A549 (cell line): Measurements from ENCODE around the gene PGBD4. TPM values are rescaled to one million over a fixed set of nuclear protein-coding genes. Genes with fewer than 3 reads are reported as not detected.

Experiments
- ATAC-seq, 2 experiments: fragments of 200-7000 bp in 1 of 2; fragments of >200 bp in 1 of 2; cut with Nextera tagmentation in 1 of 2; cut with Tn5 transposase in 1 of 2; 3 replicates each; pipeline versions ENCODE4 v1.8.0 to v1.9.1; 2018 to 2020; ENCODE audit warnings: mild to moderate bottlenecking in 1 of 2, moderate library complexity in 1 of 2
- CTCF ChIA-PET: fragments of 300-600 bp; sonication (Branson Sonifier 250); formaldehyde crosslinking; extraction: SDS; loops from one replicate; lab custom pipeline; 2021; ENCODE audit warnings: antibody characterized with exemption, inconsistent platforms; lab: Yijun Ruan, JAX
- POLR2A ChIA-PET: fragments of 350-600 bp; formaldehyde crosslinking; extraction: SDS; loops from one replicate; lab custom pipeline; 2021; ENCODE audit warnings: antibody characterized with exemption, inconsistent platforms; lab: Yijun Ruan, JAX
- DNase-seq, 2 experiments: peaks; one replicate each; pipeline versions ENCODE4 v3.0.0 to v3.0.0-alpha.2; 2011 to 2016; ENCODE audit warnings: low read depth in 1 of 2, low spot score in 1 of 2
- FAIRE-seq: peaks from 2 replicates; lab custom pipeline; 2011; peaks lifted over from hg19 to GRCh38; lab: Jason Lieb, UNC
- H3K27ac ChIP-seq, 2 experiments: fragments of >200 bp; sonication (Bioruptor Twin); formaldehyde crosslinking; 3 replicates each; pipeline ENCODE4 v1.5.1; 2016 to 2017
- H3K4me1 ChIP-seq: fragments of >200 bp; sonication (Bioruptor Twin); formaldehyde crosslinking; 3 replicates; pipeline ENCODE4 v1.6.1; 2016
- H3K4me2 ChIP-seq: fragments of >200 bp; sonication (Bioruptor Twin); formaldehyde crosslinking; 3 replicates; pipeline ENCODE4 v1.6.1; 2016
- H3K4me3 ChIP-seq: fragments of >200 bp; sonication (Bioruptor Twin); formaldehyde crosslinking; 3 replicates; pipeline ENCODE4 v1.5.1; 2016
- H3K9me3 ChIP-seq: fragments of >200 bp; sonication (Bioruptor Twin); formaldehyde crosslinking; 3 replicates; pipeline ENCODE4 v1.6.1; 2016
- BCL3 ChIP-seq: fragments of >200 bp; sonication (Bioruptor Twin); formaldehyde crosslinking; IDR thresholded peaks from 3 replicates; pipeline ENCODE4 v1.6.1; 2016
- CTCF ChIP-seq: fragments of >200 bp; sonication (Bioruptor Twin); formaldehyde crosslinking; IDR thresholded peaks from 3 replicates; pipeline ENCODE4 v1.5.1; 2016
- E2F6 ChIP-seq: IDR thresholded peaks from 2 replicates; pipeline ENCODE4 v1.6.1; 2012; ENCODE audit warnings: low read depth, borderline replicate concordance
- EHF ChIP-seq: fragments of 250-450 bp; sonication (Bioruptor Pico); IDR thresholded peaks from 2 replicates; pipeline ENCODE4 v1.5.0; 2020; ENCODE audit warnings: mild to moderate bottlenecking
- EHMT2 ChIP-seq: fragments of 200-600 bp; sonication (generic); IDR thresholded peaks from 2 replicates; pipeline ENCODE4 v1.6.1; 2016; ENCODE audit warnings: antibody characterized with exemption, low read depth, mild to moderate bottlenecking, moderate library complexity
- EP300 ChIP-seq, 2 experiments: fragments of >200 bp; sonication (Bioruptor Twin); formaldehyde crosslinking; IDR thresholded peaks; 2 replicates in 1 of 2; 3 replicates in 1 of 2; pipeline ENCODE4 v1.6.1; 2016 to 2017
- FOSL2 ChIP-seq, 2 experiments: fragments of 450-650 bp in 1 of 2; fragments of >200 bp in 1 of 2; sonication (Bioruptor Twin) in 1 of 2; formaldehyde crosslinking; IDR thresholded peaks; 2 replicates each; pipeline versions ENCODE4 v1.5.0 to v1.6.1; 2016 to 2020; ENCODE audit warnings: mild to moderate bottlenecking in 1 of 2, moderate library complexity in 1 of 2
- HES2 ChIP-seq: fragments of >200 bp; sonication (Bioruptor Twin); formaldehyde crosslinking; IDR thresholded peaks from 2 replicates; pipeline ENCODE4 v1.6.1; 2016
- HEYL ChIP-seq: fragments of 250-450 bp; sonication (Bioruptor Pico); IDR thresholded peaks from 2 replicates; pipeline ENCODE4 v1.8.0; 2021; ENCODE audit warnings: mild to moderate bottlenecking, moderate library complexity
- HOXA7 ChIP-seq: fragments of 250-450 bp; sonication (Bioruptor Pico); IDR thresholded peaks from 2 replicates; pipeline ENCODE4 v1.5.0; 2020; ENCODE audit warnings: mild to moderate bottlenecking, moderate library complexity
- HOXB13 ChIP-seq: fragments of 250-450 bp; sonication (Bioruptor Pico); IDR thresholded peaks from 2 replicates; pipeline ENCODE4 v1.5.0; 2020; ENCODE audit warnings: low read depth, mild to moderate bottlenecking, moderate library complexity
- HOXB5 ChIP-seq: fragments of 250-450 bp; sonication (Bioruptor Pico); IDR thresholded peaks from 2 replicates; pipeline ENCODE4 v1.5.0; 2020; ENCODE audit warnings: mild to moderate bottlenecking, moderate library complexity
- MAFK ChIP-seq: fragments of 450-650 bp; IDR thresholded peaks from 2 replicates; pipeline ENCODE4 v1.6.1; 2014; ENCODE audit not compliant: partially characterized antibody
- MYC ChIP-seq: IDR thresholded peaks from 2 replicates; pipeline ENCODE4 v1.6.1; 2012; ENCODE audit warnings: mild to moderate bottlenecking, inconsistent platforms, low read length, improper control_type of control experiment, borderline replicate concordance
- NPAS2 ChIP-seq: fragments of 250-450 bp; sonication (Bioruptor Pico); IDR thresholded peaks from 2 replicates; pipeline ENCODE4 v1.8.0; 2022; ENCODE audit warnings: mild to moderate bottlenecking, moderate library complexity, borderline replicate concordance
- POLR2A ChIP-seq: IDR thresholded peaks from 2 replicates; pipeline ENCODE4 v1.6.1; 2012; ENCODE audit warnings: mild to moderate bottlenecking, low read length
- RAD21 ChIP-seq, 2 experiments: fragments of >200 bp in 1 of 2; sonication (Bioruptor Twin) in 1 of 2; formaldehyde crosslinking in 1 of 2; IDR thresholded peaks in 1 of 2; conservative IDR thresholded peaks in 1 of 2; 2 replicates in 1 of 2; 3 replicates in 1 of 2; pipeline ENCODE4 v1.6.1; 2012 to 2018; ENCODE audit warnings: inconsistent platforms in 1 of 2
- RNF2 ChIP-seq: fragments of 200-600 bp; sonication (generic); IDR thresholded peaks from 2 replicates; pipeline ENCODE4 v1.6.1; 2016; ENCODE audit warnings: low read depth, mild to moderate bottlenecking, antibody characterized with exemption, moderate library complexity, borderline replicate concordance
- ZSCAN20 ChIP-seq: fragments of 250-450 bp; sonication (Bioruptor Pico); IDR thresholded peaks from 2 replicates; pipeline ENCODE4 v1.8.0; 2022; ENCODE audit warnings: mild to moderate bottlenecking, moderate library complexity
- WGBS: methylation state at CpG from one replicate; pipeline ENCODE4 v1.1.6; 2017; ENCODE audit errors: missing lambda C conversion rate; 5-methylcytosine and 5-hydroxymethylcytosine counted together
- polyA plus RNA-seq, 4 experiments: library from polyadenylated mRNA; depleted of rRNA in 3 of 4; stranded (reverse); fragments of >200 nt; fragmentation: RNase III in 1 of 4; extraction: RNeasy Plus Mini Kit Qiagen cat#74134 plus additional on column Dnase treatment in 1 of 4; gene quantifications; 2 replicates in 3 of 4; 3 replicates in 1 of 4; pipeline ENCODE4 v1.2.3, GENCODE V29; 2011 to 2017

PGBD4 gene
- polyA plus RNA-seq, 2 of the 4 experiments (the other 2 are of a cell fraction): 4.0 to 4.7 TPM

- ChIA-PET CTCF (interaction anchor here (4.2 kb wide), 1 partner anchor 19 kb away, joined by 16 read pairs; no protein-coding TSS in a partner anchor), POLR2A (no interaction called here)
- TF ChIP-seq RNF2 (no peak), MAFK (peak; percentile 95)
- H3K27ac ChIP-seq: no peak overlapping the region
- H3K4me3 ChIP-seq: no peak overlapping the region
- H3K9me3 ChIP-seq: no peaks in the 10 kb centered on the region
- FAIRE-seq: no peak
- H3K4me2 ChIP-seq: no peak overlapping the region
- peaks cover 10% of the 10 kb centered on the region for H3K4me1 ChIP-seq
- 48% methylated on average over 2 of the region's 2 CpGs for WGBS
- no peak for ATAC-seq
- no peak for DNase-seq
Observed at GRCh38 chr15:34128898-34129297, 27.0 kb downstream of the PGBD4 start.

- FAIRE-seq (peak; percentile 59), DNase-seq (no peak), ATAC-seq (no peak)
- Histone ChIP-seq H3K27ac (no peak overlapping the region), H3K4me1 (peaks cover 15% of the 10 kb centered on the region), H3K4me2 (no peak overlapping the region), H3K4me3 (no peak overlapping the region), H3K9me3 (no peaks in the 10 kb centered on the region)
- CTCF ChIA-PET: interaction anchor here (0.8 to 0.9 kb wide), 2 partner anchors 23 to 76 kb away, joined by 3 to 4 read pairs; no protein-coding TSS in a partner anchor
- TF ChIP-seq POLR2A (no peak), HOXA7 (no peak), EHF (CRISPR knock-in tag) (no peak), NPAS2 (CRISPR knock-in tag) (no peak), MAFK (no peak), RAD21 (conservative IDR thresholded peaks at IDR 0.05 in 1 of 2, IDR thresholded peaks at IDR 0.05 in 1 of 2) (no peak), HOXB5 (CRISPR knock-in tag) (no peak), MYC (no peak), HES2 (no peak), BCL3 (no peak), CTCF (no peak), E2F6 (no peak), HOXB13 (no peak), ZSCAN20 (CRISPR knock-in tag) (no peak), HEYL (CRISPR knock-in tag) (no peak), EP300 (IDR thresholded peaks at IDR 0.05) (no peak)
- POLR2A ChIA-PET: no interaction called here
- 95% methylated on average over 1 of the region's 1 CpG for WGBS
Observed at GRCh38 chr15:34132881-34133280, 31.0 kb downstream of the PGBD4 start.

- Histone ChIP-seq H3K4me1 (peaks cover 15% of the 10 kb centered on the region), H3K27ac (no peak overlapping the region), H3K4me3 (no peak overlapping the region), H3K9me3 (no peaks in the 10 kb centered on the region), H3K4me2 (peak overlapping the region; percentile 43)
- ChIA-PET CTCF (interaction anchor here (0.6 to 1.0 kb wide), 3 partner anchors 13 to 23 kb away, joined by 3 to 4 read pairs (median 3); no protein-coding TSS in a partner anchor), POLR2A (no interaction called here)
- ATAC-seq (peak in 1 of 2 experiments; percentile 53; a peak in 2 of 6 replicates), DNase-seq (peak in 1 of 2 experiments; percentile 32), FAIRE-seq (no peak)
- TF ChIP-seq RAD21 (conservative IDR thresholded peaks at IDR 0.05 in 1 of 2, IDR thresholded peaks at IDR 0.05 in 1 of 2) (no peak), FOSL2 (IDR thresholded peaks at IDR 0.05) (no peak), FOSL2 (CRISPR knock-in tag; IDR thresholded peaks at IDR 0.05) (0 out of 2 replicates have a peak, but pooled peaks have one; percentile 15), EHMT2 (no peak)
- 22% methylated on average over 1 of the region's 1 CpG for WGBS
Observed at GRCh38 chr15:34133511-34133910, 31.6 kb downstream of the PGBD4 start.
